Keratinocyte (primary cell): ENCODE results near the gene ZBTB1.

Experiments used
- EZH2 ChIP-seq: IDR thresholded peaks from one replicate; pipeline ENCODE4 v1.6.1; 2012; ENCODE audit warnings: inconsistent platforms, mild to moderate bottlenecking, low read length, moderate library complexity
- TF ChIP-seq, protein P1 (sequence below), 3 experiments: IDR thresholded peaks in 1 of 3; conservative IDR thresholded peaks in 1 of 3; optimal IDR thresholded peaks in 1 of 3; 2 replicates in 2 of 3; 3 replicates in 1 of 3; pipeline versions ENCODE3 to v1.5.1; 2011; ENCODE audit warnings: low read length in 3 of 3, mild to moderate bottlenecking in 3 of 3, moderate library complexity in 2 of 3, control low read depth in 1 of 3, inconsistent platforms in 1 of 3; ENCODE audit not compliant: insufficient read depth in 2 of 3; ENCODE audit errors: extremely low read depth in 1 of 3

GRCh38 chr14:64513271-64513670 lies 8.7 kb downstream of the ZBTB1 start:
- TF ChIP-seq, protein P1, sequence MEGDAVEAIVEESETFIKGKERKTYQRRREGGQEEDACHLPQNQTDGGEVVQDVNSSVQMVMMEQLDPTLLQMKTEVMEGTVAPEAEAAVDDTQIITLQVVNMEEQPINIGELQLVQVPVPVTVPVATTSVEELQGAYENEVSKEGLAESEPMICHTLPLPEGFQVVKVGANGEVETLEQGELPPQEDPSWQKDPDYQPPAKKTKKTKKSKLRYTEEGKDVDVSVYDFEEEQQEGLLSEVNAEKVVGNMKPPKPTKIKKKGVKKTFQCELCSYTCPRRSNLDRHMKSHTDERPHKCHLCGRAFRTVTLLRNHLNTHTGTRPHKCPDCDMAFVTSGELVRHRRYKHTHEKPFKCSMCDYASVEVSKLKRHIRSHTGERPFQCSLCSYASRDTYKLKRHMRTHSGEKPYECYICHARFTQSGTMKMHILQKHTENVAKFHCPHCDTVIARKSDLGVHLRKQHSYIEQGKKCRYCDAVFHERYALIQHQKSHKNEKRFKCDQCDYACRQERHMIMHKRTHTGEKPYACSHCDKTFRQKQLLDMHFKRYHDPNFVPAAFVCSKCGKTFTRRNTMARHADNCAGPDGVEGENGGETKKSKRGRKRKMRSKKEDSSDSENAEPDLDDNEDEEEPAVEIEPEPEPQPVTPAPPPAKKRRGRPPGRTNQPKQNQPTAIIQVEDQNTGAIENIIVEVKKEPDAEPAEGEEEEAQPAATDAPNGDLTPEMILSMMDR (optimal IDR thresholded peaks at IDR 0.05 in 1 of 3, IDR thresholded peaks at IDR 0.05 in 1 of 3, conservative IDR thresholded peaks at IDR 0.05 in 1 of 3; ENCODE audit: extremely low read depth in 1 of 3, insufficient read depth in 2 of 3, low read length in 3 of 3), result no peak
- no peak for TF ChIP-seq EZH2
